ENCODE data around the gene IL12RB1. TPM values are rescaled to one million over a fixed set of nuclear protein-coding genes. Genes with fewer than 3 reads are reported as not detected.

IL12RB1 gene
- total RNA-seq, 1 donor, result 0.72 TPM

DNA sequence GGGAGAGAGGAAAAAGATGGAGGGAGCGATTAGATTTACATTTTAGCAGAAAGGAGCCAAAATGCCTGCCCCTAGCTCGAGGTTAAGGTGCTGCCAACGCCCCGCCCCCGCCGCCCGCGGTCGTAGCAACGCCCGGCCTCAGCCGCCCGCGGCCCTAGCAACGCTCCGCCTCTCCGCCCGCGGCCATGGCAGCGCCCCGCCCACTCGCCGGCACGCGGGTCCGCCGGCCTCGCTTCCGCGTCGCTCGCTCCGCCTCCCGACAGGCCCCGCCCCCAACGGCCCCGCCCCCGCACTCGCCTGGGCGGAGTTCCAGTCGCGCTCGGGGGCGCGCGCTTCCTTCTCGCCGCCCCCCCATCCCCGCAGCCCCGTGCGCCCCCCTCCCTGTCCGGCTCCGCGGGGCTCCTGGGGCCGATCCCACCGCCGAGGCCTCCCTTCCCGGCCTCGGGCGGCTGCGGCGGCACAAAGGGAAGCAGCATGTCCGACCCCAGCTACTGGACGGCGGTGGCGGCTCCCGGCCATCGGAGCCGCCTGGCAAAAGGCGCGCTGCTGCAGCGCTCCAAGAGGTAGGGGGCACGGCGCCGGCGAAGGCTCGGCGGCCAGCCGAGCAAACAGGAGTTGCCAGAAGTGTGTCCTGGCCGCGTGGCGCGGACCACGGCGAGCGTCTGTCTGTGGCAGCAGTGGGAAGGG is 31.1 kb upstream of the IL12RB1 start:
- Histone ChIP-seq H3K36me3 (ENCODE audit: insufficient read depth, low read length) (peaks cover under 1% of the 10 kb centered on the region), H3K27ac (ENCODE audit: low read depth, low read length) (peak overlapping the region; percentile 37), H3K9me3 (ENCODE audit: low read depth, low read length) (no peaks in the 10 kb centered on the region), H2AFZ (ENCODE audit: low read length) (peak overlapping the region; percentile 68), H3K27me3 (ENCODE audit: insufficient read depth, low read length) (no peaks in the 10 kb centered on the region), H3K4me1 (ENCODE audit: insufficient read depth, low read length) (peaks cover 17% of the 10 kb centered on the region), H3K79me2 (ENCODE audit: insufficient read depth, low read length) (no peaks in the 10 kb centered on the region), H3K4me3 (ENCODE audit: insufficient read depth, low read length) (peak overlapping the region; percentile 77), H3K4me2 (ENCODE audit: insufficient read depth, low read length) (peak overlapping the region; percentile 87), H4K20me1 (ENCODE audit: insufficient read depth, low read length) (peaks cover 18% of the 10 kb centered on the region)
- TF ChIP-seq, protein P1, sequence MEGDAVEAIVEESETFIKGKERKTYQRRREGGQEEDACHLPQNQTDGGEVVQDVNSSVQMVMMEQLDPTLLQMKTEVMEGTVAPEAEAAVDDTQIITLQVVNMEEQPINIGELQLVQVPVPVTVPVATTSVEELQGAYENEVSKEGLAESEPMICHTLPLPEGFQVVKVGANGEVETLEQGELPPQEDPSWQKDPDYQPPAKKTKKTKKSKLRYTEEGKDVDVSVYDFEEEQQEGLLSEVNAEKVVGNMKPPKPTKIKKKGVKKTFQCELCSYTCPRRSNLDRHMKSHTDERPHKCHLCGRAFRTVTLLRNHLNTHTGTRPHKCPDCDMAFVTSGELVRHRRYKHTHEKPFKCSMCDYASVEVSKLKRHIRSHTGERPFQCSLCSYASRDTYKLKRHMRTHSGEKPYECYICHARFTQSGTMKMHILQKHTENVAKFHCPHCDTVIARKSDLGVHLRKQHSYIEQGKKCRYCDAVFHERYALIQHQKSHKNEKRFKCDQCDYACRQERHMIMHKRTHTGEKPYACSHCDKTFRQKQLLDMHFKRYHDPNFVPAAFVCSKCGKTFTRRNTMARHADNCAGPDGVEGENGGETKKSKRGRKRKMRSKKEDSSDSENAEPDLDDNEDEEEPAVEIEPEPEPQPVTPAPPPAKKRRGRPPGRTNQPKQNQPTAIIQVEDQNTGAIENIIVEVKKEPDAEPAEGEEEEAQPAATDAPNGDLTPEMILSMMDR (IDR thresholded peaks at IDR 0.05; ENCODE audit: extremely low read depth, low read depth, low read length), result no peak
- peak; percentile 100 for DNase-seq (ENCODE audit: insufficient read length, low spot score, missing footprints)

DNA sequence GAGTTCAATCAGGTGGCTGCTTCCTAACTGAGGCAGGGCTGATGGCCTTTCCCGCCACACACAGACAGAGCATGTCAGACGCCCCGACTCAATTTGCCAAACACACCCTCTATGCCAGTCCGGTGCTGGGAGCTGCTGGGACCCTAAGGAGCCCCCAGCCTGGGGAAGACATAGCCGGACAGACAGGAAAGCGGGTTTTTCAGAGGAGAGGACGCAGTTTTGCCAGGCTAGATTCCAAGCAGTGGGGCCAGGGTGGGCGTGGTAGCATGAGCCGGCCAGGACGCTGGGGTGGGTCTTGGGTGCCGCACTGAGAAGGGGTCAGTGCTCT is 30.6 kb upstream of the IL12RB1 start:
- TF ChIP-seq, protein P1 (IDR thresholded peaks at IDR 0.05; ENCODE audit: extremely low read depth, low read depth, low read length), result no peak
- Histone ChIP-seq H3K9me3 (ENCODE audit: low read depth, low read length) (no peaks in the 10 kb centered on the region), H3K79me2 (ENCODE audit: insufficient read depth, low read length) (no peaks in the 10 kb centered on the region), H3K4me3 (ENCODE audit: insufficient read depth, low read length) (peak overlapping the region; percentile 77), H3K27me3 (ENCODE audit: insufficient read depth, low read length) (no peaks in the 10 kb centered on the region), H3K4me1 (ENCODE audit: insufficient read depth, low read length) (peaks cover 17% of the 10 kb centered on the region), H2AFZ (ENCODE audit: low read length) (peak overlapping the region; percentile 68), H4K20me1 (ENCODE audit: insufficient read depth, low read length) (peaks cover 16% of the 10 kb centered on the region), H3K36me3 (ENCODE audit: insufficient read depth, low read length) (no peaks in the 10 kb centered on the region), H3K4me2 (ENCODE audit: insufficient read depth, low read length) (peak overlapping the region; percentile 87), H3K27ac (ENCODE audit: low read depth, low read length) (peak overlapping the region; percentile 37)
- no peak for DNase-seq (ENCODE audit: insufficient read length, low spot score, missing footprints)

DNA sequence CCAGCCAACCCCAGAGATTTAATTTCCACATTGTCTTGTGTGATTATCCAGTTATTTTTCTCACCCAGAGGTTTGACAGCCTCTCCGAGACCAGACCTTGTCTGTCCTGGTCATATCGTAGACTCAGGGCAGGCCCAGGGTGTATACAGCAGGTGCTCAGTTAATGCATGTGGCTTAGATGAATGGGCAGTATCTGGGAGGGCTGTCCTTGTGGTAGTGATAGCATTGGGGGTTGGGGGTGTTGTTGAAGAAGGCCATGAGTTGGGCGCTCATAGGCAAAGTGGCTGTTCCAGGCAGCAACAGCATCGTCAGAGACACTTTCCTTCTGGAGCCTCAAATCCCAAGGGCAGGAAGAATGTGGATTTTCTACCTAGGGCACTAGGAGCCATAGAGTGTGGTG is 27.7 kb upstream of the IL12RB1 start:
- H4K20me1 ChIP-seq (ENCODE audit: insufficient read depth, low read length), result peaks cover 14% of the 10 kb centered on the region
- H3K9me3 ChIP-seq (ENCODE audit: low read depth, low read length), result no peaks in the 10 kb centered on the region
- DNase-seq (ENCODE audit: insufficient read length, low spot score, missing footprints), result peak; percentile 54
- H3K79me2 ChIP-seq (ENCODE audit: insufficient read depth, low read length), result no peaks in the 10 kb centered on the region
- H3K4me3 ChIP-seq (ENCODE audit: insufficient read depth, low read length), result no peak overlapping the region
- H3K27me3 ChIP-seq (ENCODE audit: insufficient read depth, low read length), result no peaks in the 10 kb centered on the region
- peaks cover 17% of the 10 kb centered on the region for H3K4me1 ChIP-seq (ENCODE audit: insufficient read depth, low read length)
- H3K36me3 ChIP-seq (ENCODE audit: insufficient read depth, low read length), result no peaks in the 10 kb centered on the region
- H2AFZ ChIP-seq (ENCODE audit: low read length), result no peak overlapping the region
- TF ChIP-seq, protein P1 (IDR thresholded peaks at IDR 0.05; ENCODE audit: extremely low read depth, low read depth, low read length), result no peak
- no peak overlapping the region for H3K27ac ChIP-seq (ENCODE audit: low read depth, low read length)
- no peak overlapping the region for H3K4me2 ChIP-seq (ENCODE audit: insufficient read depth, low read length)

DNA sequence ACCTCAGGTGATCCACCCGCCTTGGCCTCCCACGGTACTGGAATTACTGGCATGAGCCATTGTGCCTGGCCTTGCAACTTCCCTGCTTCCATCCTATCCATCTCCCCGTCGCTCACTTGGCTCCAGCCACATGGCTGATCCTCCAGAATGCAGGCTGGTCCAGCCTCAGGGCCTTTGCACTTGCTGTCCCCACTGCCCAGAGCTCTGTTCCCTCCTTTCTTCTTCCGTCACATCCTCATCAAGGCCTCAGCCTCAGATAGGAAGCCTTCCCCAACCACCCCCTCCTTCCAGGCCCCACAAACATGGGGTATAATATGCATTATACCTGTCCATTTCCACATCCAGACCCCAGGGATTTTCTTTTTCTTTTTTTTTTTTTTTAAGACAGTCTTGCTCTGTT is 27.1 kb upstream of the IL12RB1 start:
- Histone ChIP-seq H3K27me3 (ENCODE audit: insufficient read depth, low read length) (no peaks in the 10 kb centered on the region), H3K79me2 (ENCODE audit: insufficient read depth, low read length) (no peaks in the 10 kb centered on the region), H3K9me3 (ENCODE audit: low read depth, low read length) (no peaks in the 10 kb centered on the region), H3K4me2 (ENCODE audit: insufficient read depth, low read length) (no peak overlapping the region), H3K36me3 (ENCODE audit: insufficient read depth, low read length) (no peaks in the 10 kb centered on the region), H3K4me3 (ENCODE audit: insufficient read depth, low read length) (no peak overlapping the region), H3K4me1 (ENCODE audit: insufficient read depth, low read length) (peaks cover 17% of the 10 kb centered on the region), H4K20me1 (ENCODE audit: insufficient read depth, low read length) (peaks cover 11% of the 10 kb centered on the region), H2AFZ (ENCODE audit: low read length) (no peak overlapping the region), H3K27ac (ENCODE audit: low read depth, low read length) (no peak overlapping the region)
- TF ChIP-seq, protein P1 (IDR thresholded peaks at IDR 0.05; ENCODE audit: extremely low read depth, low read depth, low read length), result no peak
- peak; percentile 70 for DNase-seq (ENCODE audit: insufficient read length, low spot score, missing footprints)

Measured in osteoblast (primary cell).